ENCODE results near the gene PITPNM2.
"Not testable (repeated sequence)": the region's sequence is repeated elsewhere in the genome, so short reads cannot be mapped to it uniquely, and the experiment has no call there.

Gene PITPNM2

GRCh38 chr12:123119808-123120207 is 31.1 kb downstream of the PITPNM2 start:
- peak; percentile 33 for DNase-seq

- no peak for DNase-seq
Observed at GRCh38 chr12:123118497-123118896, 32.4 kb downstream of the PITPNM2 start.

DNA sequence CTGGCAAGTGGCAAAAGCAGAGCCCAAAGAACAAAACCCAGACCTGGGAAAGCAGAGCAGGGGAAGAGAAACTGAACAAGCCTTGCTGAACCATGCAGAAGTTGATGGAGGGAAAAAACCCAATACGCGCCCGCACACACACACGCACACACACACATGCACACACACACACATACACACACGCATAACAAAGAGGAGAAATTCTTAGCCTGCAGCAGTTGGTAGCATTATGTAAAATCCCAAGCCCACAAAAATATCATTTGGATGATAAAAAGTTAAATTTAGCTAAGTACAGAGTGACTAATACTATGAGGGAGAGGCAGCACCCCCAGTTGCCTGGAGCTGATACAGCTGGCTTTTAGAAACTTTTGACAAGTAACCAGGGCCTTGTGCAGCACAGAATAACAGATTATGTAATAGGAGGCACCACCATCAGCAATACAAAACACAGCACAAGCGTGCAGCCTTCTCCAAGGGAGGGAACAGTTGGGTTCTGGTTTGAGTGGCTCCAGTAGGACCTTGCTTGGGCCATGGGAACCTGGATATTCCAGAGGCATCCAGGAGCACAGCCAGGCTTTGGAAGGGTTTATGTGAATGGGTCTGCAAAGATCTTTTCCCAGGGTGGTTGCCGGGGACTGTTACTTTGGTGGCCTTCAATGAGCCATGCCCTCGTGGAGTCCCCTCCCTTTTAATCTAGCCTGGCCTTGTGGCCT is 35.3 kb downstream of the PITPNM2 start:
- DNase-seq, result no peak

GRCh38 chr12:123114304-123115083 is 36.4 kb downstream of the PITPNM2 start:
- no peak for DNase-seq

GRCh38 chr12:123113026-123113425 is 37.9 kb downstream of the PITPNM2 start:
- DNase-seq, result no peak

- no peak for DNase-seq
Observed at GRCh38 chr12:123111498-123112165, 39.3 kb downstream of the PITPNM2 start.

DNA sequence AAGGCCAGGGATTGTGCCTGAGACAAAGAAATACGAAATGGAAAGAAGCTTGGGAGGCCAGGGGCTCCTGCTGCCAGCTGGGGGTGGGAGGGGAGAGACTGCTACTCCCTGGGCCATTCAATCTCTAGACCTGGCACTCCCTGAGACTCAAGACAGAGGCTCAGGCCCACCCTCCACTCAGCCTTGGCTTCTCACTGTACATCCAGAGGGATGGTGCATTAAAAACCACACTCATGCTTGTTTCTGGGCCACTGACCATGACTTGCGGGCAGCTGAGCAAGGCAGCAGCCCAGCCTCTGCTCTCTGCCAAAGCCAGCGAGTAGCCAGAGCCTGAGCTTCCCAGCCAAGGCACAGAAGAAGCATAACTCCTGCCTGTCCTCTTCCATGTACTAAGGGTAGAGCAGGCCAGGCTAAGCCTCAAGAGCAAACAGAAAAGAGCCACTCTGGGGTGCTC is 41.5 kb downstream of the PITPNM2 start:
- no peak for DNase-seq

DNA sequence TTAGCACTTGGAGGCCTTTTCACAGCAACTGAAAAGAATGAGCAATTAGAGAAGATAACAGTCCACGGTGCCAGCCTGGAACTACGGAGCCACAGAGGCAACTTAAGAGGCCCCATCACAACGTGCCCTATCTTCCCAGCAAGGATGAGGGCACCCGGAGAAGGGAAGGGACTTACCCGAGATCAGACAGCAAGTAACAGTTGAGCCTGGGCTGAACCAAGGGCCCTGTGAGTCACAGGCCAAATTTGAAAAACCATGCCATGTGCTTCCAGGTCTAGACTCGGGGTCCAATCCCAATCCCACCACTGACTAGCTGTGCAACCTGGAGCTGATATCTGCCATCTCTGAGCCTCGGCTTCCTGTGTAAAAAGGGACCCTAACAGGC is 42.2 kb downstream of the PITPNM2 start:
- no peak for DNase-seq

- DNase-seq, result no peak
Observed at GRCh38 chr12:123107926-123108681, 42.8 kb downstream of the PITPNM2 start.

GRCh38 chr12:123106640-123107359 is 44.1 kb downstream of the PITPNM2 start:
- DNase-seq, result peak; percentile 24

DNA sequence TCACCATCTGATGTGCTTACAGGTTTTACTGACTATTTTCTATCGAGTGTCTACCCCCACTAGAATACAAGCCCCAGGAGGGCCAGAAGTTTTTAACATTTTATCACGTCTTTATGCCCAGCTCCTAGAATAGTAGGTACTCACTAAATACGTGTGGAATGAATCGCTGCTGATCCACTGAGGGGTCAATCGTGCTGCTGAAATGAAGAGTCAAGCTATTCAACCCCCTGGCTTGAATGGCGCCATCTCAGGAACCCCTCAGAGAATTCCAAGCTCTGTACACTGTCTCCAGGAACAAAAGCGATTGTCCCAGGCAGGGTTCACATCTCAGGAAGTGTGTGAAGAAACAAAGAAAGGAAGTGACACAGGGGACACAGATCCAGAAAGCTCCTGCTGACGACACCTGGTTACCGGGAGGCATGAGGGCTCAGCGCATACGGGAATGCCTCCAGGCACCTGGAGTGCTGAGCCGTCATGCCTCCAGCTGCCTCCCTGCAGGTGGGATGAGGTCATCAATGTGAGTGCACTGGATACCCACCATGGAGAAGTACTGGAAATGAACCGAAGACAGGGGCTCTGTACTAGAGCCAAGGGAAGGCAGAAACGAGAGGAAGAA is 45.6 kb downstream of the PITPNM2 start:
- DNase-seq, result no peak

DNA sequence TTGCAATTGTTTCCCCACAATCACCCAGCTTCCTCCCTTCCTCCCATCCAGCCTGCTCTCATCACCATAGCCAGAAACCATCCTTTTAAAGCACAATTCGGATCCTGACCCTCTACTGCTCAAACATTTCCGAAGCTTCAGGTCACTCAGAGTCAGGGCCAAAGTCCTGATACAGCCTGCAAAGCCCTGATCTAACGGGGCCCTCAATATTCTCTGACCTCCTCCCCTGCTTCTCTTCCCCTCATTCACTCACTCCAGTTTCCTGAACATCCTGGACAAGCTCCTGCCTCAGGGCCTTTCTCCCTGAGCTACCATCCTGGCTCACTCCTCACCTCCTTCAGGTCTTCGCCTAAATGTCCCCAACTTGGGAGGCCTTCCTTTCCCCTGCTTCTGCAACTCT is 46.1 kb downstream of the PITPNM2 start:
- no peak for DNase-seq

DNA sequence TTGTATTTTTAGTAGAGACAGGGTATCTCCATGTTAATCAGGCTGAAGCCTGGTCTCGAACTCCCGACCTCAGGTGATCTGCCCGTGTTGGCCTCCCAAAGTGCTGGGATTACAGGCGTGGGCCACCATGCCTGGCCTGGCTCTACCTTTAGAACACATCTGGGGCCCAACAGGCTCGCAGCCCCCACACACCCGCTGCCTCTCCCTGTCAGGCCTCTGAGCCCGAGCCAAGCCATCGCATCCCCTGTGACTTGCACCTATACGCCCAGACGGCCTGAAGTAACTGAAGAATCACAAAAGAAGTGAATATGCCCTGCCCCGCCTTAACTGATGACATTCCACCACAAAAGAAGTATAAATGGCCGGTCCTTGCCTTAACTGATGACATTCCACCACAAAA is 46.8 kb downstream of the PITPNM2 start:
- not testable (repeated sequence) for DNase-seq

- DNase-seq, result no peak
Observed at GRCh38 chr12:123102781-123103503, 47.9 kb downstream of the PITPNM2 start.

GRCh38 chr12:123102366-123102765 is 48.5 kb downstream of the PITPNM2 start:
- DNase-seq, result no peak

DNA sequence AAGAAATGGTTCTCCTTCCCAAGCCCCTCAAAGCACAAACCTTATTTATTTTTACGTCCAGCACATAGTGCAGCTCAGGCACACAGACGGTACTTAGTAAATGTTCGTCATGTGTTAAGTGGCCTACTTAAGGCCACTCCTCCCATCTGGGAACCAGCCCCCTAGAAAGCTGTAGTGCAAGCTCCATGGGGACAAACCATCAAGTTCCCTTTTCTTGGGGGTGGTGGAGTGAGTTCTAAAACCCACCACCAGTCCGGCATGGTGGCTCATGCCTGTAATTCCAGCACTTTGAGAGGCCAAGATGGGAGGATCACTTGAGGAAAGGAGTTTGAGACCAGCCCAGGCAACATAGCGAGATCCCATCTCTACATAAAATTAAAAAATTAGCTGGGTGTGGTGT is 49.4 kb downstream of the PITPNM2 start:
- no peak for DNase-seq

Measured in stimulated activated CD4-positive, alpha-beta T cell treated with anti-CD3 and anti-CD28 coated beads, Interleukin-4, amount 100 ng/mL, for 1 hour (primary cell).